ENCODE results near the gene SRSF3. TPM values are rescaled to one million over a fixed set of nuclear protein-coding genes. Genes with fewer than 3 reads are reported as not detected.
"Not testable (repeated sequence)": the region's sequence is repeated elsewhere in the genome, so short reads cannot be mapped to it uniquely, and the experiment has no call there.

SRSF3 gene
- total RNA-seq, 4 donors from 2014 or later = 114 to 272 (median 177) TPM

- WGBS, 2 donors = 71 to 73% methylated on average over 3 of the region's 3 CpGs
- DNase-seq (ENCODE audit: low spot score in 2 of 2) = no peak
- TF ChIP-seq POLR2A (IDR thresholded peaks at IDR 0.05) = no peak
- TF ChIP-seq, protein P1, sequence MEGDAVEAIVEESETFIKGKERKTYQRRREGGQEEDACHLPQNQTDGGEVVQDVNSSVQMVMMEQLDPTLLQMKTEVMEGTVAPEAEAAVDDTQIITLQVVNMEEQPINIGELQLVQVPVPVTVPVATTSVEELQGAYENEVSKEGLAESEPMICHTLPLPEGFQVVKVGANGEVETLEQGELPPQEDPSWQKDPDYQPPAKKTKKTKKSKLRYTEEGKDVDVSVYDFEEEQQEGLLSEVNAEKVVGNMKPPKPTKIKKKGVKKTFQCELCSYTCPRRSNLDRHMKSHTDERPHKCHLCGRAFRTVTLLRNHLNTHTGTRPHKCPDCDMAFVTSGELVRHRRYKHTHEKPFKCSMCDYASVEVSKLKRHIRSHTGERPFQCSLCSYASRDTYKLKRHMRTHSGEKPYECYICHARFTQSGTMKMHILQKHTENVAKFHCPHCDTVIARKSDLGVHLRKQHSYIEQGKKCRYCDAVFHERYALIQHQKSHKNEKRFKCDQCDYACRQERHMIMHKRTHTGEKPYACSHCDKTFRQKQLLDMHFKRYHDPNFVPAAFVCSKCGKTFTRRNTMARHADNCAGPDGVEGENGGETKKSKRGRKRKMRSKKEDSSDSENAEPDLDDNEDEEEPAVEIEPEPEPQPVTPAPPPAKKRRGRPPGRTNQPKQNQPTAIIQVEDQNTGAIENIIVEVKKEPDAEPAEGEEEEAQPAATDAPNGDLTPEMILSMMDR (IDR thresholded peaks at IDR 0.05) = no peak
- H3K4me3 ChIP-seq (ENCODE audit: low read depth, poor library complexity, severe bottlenecking) = no peak overlapping the region
- intact Hi-C loops (cut with DNase I; ENCODE audit: low total_unique reads) = no loop called here
Measured at GRCh38 chr6:36649086-36649485, 54.9 kb downstream of the SRSF3 start.

- no peak overlapping the region for H3K4me3 ChIP-seq (ENCODE audit: low read depth, poor library complexity, severe bottlenecking)
- DNase-seq (ENCODE audit: low spot score in 2 of 2) = no peak
- intact Hi-C loops (cut with DNase I; ENCODE audit: low total_unique reads) = no loop called here
- TF ChIP-seq, protein P1 (IDR thresholded peaks at IDR 0.05) = no peak
- no peak for TF ChIP-seq POLR2A (IDR thresholded peaks at IDR 0.05)
- WGBS, 2 donors = 53 to 55% methylated on average over 13 of the region's 13 CpGs
Measured at GRCh38 chr6:36649701-36650484, 55.7 kb downstream of the SRSF3 start.

DNA sequence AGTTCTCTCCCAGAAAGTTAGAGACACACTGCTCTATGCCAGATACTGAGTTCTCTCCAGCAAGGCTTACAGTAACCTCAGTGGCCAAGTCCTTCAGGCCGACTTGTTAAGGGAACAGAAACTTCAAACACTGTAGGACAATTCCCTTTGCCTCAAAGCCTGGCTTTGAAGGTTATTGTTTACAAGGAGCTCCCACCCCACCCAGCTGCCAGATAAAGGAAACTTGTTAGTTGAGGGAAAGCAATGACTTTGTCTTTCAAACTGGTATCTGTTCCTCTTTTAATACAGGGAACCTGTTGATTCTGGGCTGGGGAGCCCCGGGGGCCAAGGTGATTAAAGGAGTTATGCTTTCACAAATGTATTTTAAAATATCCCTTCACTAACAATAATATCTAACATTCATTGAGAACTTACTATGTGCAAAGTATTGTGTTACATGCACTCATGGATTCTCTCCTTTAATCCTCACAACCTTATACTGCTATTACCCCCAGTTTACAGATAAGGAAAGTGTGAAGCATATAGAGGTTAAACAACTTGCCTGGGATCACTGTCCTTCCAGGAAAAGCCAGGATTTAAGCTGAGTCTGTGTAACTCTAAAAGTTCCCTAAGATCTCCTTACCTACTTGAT is 56.8 kb downstream of the SRSF3 start:
- intact Hi-C loops (cut with DNase I; ENCODE audit: low total_unique reads) = no loop called here
- TF ChIP-seq POLR2A (IDR thresholded peaks at IDR 0.05) = no peak
- TF ChIP-seq, protein P1 (IDR thresholded peaks at IDR 0.05) = no peak
- WGBS, 2 donors = 39 to 42% methylated on average over 2 of the region's 2 CpGs
- DNase-seq (ENCODE audit: low spot score in 2 of 2) = no peak
- H3K4me3 ChIP-seq (ENCODE audit: low read depth, poor library complexity, severe bottlenecking) = no peak overlapping the region

DNA sequence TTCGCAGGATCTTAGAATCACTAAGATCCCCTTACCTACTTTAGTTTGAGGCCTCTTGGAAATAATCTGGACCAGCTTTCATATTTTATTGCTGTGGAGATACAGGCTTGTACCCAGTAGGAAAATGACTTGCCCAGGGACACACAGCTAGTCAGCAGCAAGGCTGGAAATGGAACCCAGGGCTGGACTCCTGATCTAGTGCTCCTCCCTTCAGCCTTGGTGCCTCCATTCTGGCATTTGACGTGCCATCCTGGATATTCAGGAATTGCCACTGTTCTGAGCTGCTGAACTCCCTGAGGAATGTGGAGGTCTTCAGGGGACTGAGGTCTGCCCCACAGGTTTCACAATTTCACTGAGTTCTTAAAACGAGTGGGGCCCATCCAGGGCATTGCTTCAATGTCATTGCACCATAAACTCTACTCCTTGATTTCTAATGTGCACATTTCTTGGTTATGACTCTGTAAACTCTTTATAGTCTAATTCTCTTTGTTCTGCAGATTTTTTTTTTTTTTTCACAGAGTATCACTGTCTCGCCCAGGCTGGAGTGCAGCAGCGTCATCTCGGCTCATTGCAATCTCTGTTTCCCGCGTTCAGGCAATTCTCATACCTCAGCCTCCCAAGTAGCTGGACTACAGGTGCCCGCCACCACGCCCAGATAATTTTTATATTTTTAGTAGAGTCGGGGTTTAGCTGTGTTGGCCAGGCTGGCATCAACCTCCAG is 57.7 kb downstream of the SRSF3 start:
- 94 to 95% methylated on average over 11 of the region's 11 CpGs for WGBS, 2 donors

DNA sequence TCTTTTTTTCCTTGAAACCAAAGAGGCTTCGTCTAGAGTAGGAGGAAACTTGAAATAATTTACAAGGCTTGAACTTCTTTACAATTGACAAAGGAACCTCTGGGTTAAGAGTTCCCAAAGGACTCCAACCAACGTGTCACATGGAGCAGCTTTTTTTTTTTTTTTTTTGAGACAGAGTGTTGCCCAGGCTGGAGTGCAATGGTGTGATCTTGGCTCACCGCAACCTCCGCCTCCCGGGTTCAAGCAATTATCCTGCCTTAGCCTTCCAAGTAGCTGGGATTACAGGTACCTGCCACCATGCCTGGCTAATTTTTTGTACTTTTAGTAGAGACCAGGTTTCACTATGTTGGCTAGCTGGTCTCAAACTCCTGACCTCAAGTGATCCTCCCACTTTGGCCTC is 60.3 kb downstream of the SRSF3 start:
- intact Hi-C loops (cut with DNase I; ENCODE audit: low total_unique reads); H3K4me3 ChIP-seq (ENCODE audit: low read depth, poor library complexity, severe bottlenecking); DNase-seq (ENCODE audit: low spot score in 2 of 2): not testable (repeated sequence)
- WGBS, 2 donors = 71 to 80% methylated on average over 5 of the region's 5 CpGs

More for the DNA sequence above, 57.7 kb downstream of the SRSF3 start:
- no peak for DNase-seq (ENCODE audit: low spot score in 2 of 2)
- no peak overlapping the region for H3K4me3 ChIP-seq (ENCODE audit: low read depth, poor library complexity, severe bottlenecking)
- intact Hi-C loops (cut with DNase I; ENCODE audit: low total_unique reads) = loop anchor here (2.0 kb wide), 1 partner anchor 73 kb away; no protein-coding TSS in a partner anchor
- TF ChIP-seq, protein P1 (IDR thresholded peaks at IDR 0.05) = no peak
- TF ChIP-seq POLR2A (IDR thresholded peaks at IDR 0.05) = no peak

Small RNAs within 50 kb of the gene (microRNA-seq; reads per million reads assigned to microRNA genes)
- gene MIR3925 (ENCODE audit: borderline number of aligned reads in 1 of 2, borderline replicate concordance in 2 of 2) = 0 reads per million in 2 donors

Other genes starting within 250 kb of the SRSF3 start
- gene ETV7, start 206.7 kb upstream of the SRSF3 start, total RNA-seq = 10 to 100 TPM; 14.3 to 30.0 (median 15.0) TPM
- not detected for gene PXT1, start 151.5 kb upstream of the SRSF3 start, total RNA-seq
- 10 to 100 TPM; 48.5 to 84.1 (median 56.8) TPM for gene KCTD20, start 151.4 kb upstream of the SRSF3 start, total RNA-seq
- 10 to 100 TPM; 27.1 to 37.4 (median 30.6) TPM for gene STK38, start 46.9 kb upstream of the SRSF3 start, total RNA-seq
- 100 to 1,000 TPM; 143 to 200 (median 181) TPM for gene CDKN1A, start 84.4 kb downstream of the SRSF3 start, total RNA-seq
- gene RAB44, start 103.5 kb downstream of the SRSF3 start, total RNA-seq = under 1 TPM; 0.10 to 0.65 (median 0.26) TPM
- 1 to 10 TPM in 1 of 4 donors, under 1 TPM in 2, not detected in 1; 0.23 to 1.1 (median 0.81) TPM for gene CPNE5, start 245.1 kb downstream of the SRSF3 start, total RNA-seq

All from lower leg skin (tissue), 4 donors.